ENCODE results near the gene EPB41L3.

DNA sequence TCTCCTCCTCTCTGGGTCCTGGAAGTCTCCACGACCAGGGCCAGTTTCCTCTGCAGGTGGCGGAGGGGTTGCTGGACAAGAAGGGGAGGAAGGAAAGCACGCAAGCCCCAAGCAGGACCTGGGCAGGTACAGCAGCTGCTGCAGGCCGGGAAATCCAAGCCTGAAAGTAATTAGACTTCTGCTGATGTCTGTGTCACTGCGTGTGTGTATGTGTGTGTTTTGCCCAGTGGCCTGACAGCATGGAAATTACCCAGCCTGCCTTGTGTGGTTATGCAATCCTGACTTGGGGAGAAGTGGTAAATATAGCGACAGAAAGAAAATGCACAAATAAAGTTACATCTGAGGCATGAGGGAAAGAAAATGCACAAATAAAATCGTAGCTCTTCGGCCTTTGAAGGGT, 126.5 kb downstream of the EPB41L3 start:
- TF ChIP-seq, protein P1, sequence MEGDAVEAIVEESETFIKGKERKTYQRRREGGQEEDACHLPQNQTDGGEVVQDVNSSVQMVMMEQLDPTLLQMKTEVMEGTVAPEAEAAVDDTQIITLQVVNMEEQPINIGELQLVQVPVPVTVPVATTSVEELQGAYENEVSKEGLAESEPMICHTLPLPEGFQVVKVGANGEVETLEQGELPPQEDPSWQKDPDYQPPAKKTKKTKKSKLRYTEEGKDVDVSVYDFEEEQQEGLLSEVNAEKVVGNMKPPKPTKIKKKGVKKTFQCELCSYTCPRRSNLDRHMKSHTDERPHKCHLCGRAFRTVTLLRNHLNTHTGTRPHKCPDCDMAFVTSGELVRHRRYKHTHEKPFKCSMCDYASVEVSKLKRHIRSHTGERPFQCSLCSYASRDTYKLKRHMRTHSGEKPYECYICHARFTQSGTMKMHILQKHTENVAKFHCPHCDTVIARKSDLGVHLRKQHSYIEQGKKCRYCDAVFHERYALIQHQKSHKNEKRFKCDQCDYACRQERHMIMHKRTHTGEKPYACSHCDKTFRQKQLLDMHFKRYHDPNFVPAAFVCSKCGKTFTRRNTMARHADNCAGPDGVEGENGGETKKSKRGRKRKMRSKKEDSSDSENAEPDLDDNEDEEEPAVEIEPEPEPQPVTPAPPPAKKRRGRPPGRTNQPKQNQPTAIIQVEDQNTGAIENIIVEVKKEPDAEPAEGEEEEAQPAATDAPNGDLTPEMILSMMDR (IDR thresholded peaks at IDR 0.05), result no peak
- TF ChIP-seq POLR2A (IDR thresholded peaks at IDR 0.05), result no peak
